Keratinocyte (primary cell): Measurements from ENCODE around the gene CD68. TPM values are rescaled to one million over a fixed set of nuclear protein-coding genes. Genes with fewer than 3 reads are reported as not detected.

Experiments used
- DNase-seq: peaks from one replicate; pipeline ENCODE4 v3.0.0-alpha.2; 2011; ENCODE audit warnings: low read depth, missing footprints, low spot score
- FAIRE-seq: peaks from 2 replicates; lab custom pipeline; 2011; peaks lifted over from hg19 to GRCh38; lab: Jason Lieb, UNC
- H2AFZ ChIP-seq: 2 replicates; pipeline ENCODE4 v1.6.0; 2012; ENCODE audit warnings: low read length, control low read depth, inconsistent platforms; ENCODE audit not compliant: control insufficient read depth
- H3K27ac ChIP-seq: 2 replicates; pipeline ENCODE4 v1.5.1; 2011; ENCODE audit warnings: low read length; ENCODE audit not compliant: control insufficient read depth, insufficient read depth
- H3K27me3 ChIP-seq: 3 replicates; pipeline ENCODE4 v1.6.0; 2011; ENCODE audit warnings: low read length; ENCODE audit not compliant: control insufficient read depth, insufficient read depth; ENCODE audit errors: extremely low read depth
- H3K36me3 ChIP-seq, 2 experiments: 2 replicates in 1 of 2; 3 replicates in 1 of 2; pipeline ENCODE4 v1.5.1; 2011; ENCODE audit warnings: low read length in 2 of 2, mild to moderate bottlenecking in 1 of 2; ENCODE audit not compliant: control insufficient read depth in 2 of 2, insufficient read depth in 2 of 2; ENCODE audit errors: extremely low read depth in 1 of 2
- H3K4me1 ChIP-seq: 3 replicates; pipeline ENCODE4 v1.5.1; 2011; ENCODE audit warnings: low read length; ENCODE audit not compliant: control insufficient read depth, insufficient read depth; ENCODE audit errors: extremely low read depth
- H3K4me2 ChIP-seq: 3 replicates; pipeline ENCODE4 v1.6.0; 2011; ENCODE audit warnings: low read depth, low read length; ENCODE audit not compliant: control insufficient read depth, insufficient read depth; ENCODE audit errors: extremely low read depth
- H3K4me3 ChIP-seq, 3 experiments: fragments of 200-600 bp in 1 of 3; sonication (generic) in 1 of 3; 2 replicates in 2 of 3; 3 replicates in 1 of 3; pipeline ENCODE4 v1.5.1; 2011 to 2016; ENCODE audit warnings: low read length in 3 of 3, mild to moderate bottlenecking in 3 of 3, control low read depth in 2 of 3, inconsistent platforms in 1 of 3, low read depth in 1 of 3, mixed read lengths in 1 of 3, mixed run types in 1 of 3, moderate library complexity in 1 of 3; ENCODE audit not compliant: control insufficient read depth in 2 of 3, insufficient read depth in 2 of 3; ENCODE audit errors: extremely low read depth in 1 of 3
- H3K79me2 ChIP-seq: 2 replicates; pipeline ENCODE4 v1.6.0; 2012; ENCODE audit warnings: low read length; ENCODE audit not compliant: control insufficient read depth, insufficient read depth
- H3K9ac ChIP-seq: 3 replicates; pipeline ENCODE4 v1.6.0; 2011; ENCODE audit warnings: low read length; ENCODE audit not compliant: control insufficient read depth, insufficient read depth; ENCODE audit errors: extremely low read depth
- H3K9me1 ChIP-seq: 3 replicates; pipeline ENCODE4 v1.6.0; 2011; ENCODE audit warnings: low read length; ENCODE audit not compliant: control insufficient read depth, insufficient read depth; ENCODE audit errors: extremely low read depth
- H3K9me3 ChIP-seq: 2 replicates; pipeline ENCODE4 v1.5.1; 2012; ENCODE audit warnings: low read depth, low read length; ENCODE audit not compliant: control insufficient read depth
- H4K20me1 ChIP-seq: 3 replicates; pipeline ENCODE4 v1.6.0; 2011; ENCODE audit warnings: low read length; ENCODE audit not compliant: control insufficient read depth, insufficient read depth; ENCODE audit errors: extremely low read depth
- CTCF ChIP-seq, 3 experiments: IDR thresholded peaks in 1 of 3; conservative IDR thresholded peaks in 1 of 3; optimal IDR thresholded peaks in 1 of 3; 2 replicates in 2 of 3; 3 replicates in 1 of 3; pipeline versions ENCODE3 to v1.5.1; 2011; ENCODE audit warnings: low read length in 3 of 3, mild to moderate bottlenecking in 3 of 3, moderate library complexity in 2 of 3, control low read depth in 1 of 3, inconsistent platforms in 1 of 3; ENCODE audit not compliant: insufficient read depth in 2 of 3; ENCODE audit errors: extremely low read depth in 1 of 3
- EZH2 ChIP-seq: IDR thresholded peaks from one replicate; pipeline ENCODE4 v1.6.1; 2012; ENCODE audit warnings: inconsistent platforms, mild to moderate bottlenecking, low read length, moderate library complexity
- dilution Hi-C: fragments of 300-500 bp; cut with MboI; formaldehyde crosslinking; loops from one replicate; pipeline ENCODE4 v1.7.0; 2020; ENCODE audit warnings: low sequenced_read_pairs; ENCODE audit not compliant: extremely low pct_ligation_motif_present
- polyA plus RNA-seq, 5 experiments: library from polyadenylated mRNA; depleted of rRNA in 3 of 5; stranded (reverse) in 3 of 5; stranded (forward) in 1 of 5; unstranded in 1 of 5; fragments of >200 nt; gene quantifications; 1 replicate in 1 of 5; 2 replicates in 3 of 5; 3 replicates in 1 of 5; pipeline versions ENCODE4 v1.2.1 to v1.2.3, GENCODE V29; 2011 to 2012; ENCODE audit warnings: missing spikeins in 2 of 5, low read depth in 1 of 5, low replicate concordance in 1 of 5

The CD68 gene
- polyA plus RNA-seq, 1 donor (not counting 4 experiments of a cell fraction or from before 2014, with no cell fraction given), result 14.0 TPM

- Histone ChIP-seq H3K27ac (peak overlapping the region; percentile 93), H3K4me3 (peak overlapping the region; percentile 85 to 96 (median 91)), H3K4me2 (no peak overlapping the region), H2AFZ (no peak overlapping the region), H3K36me3 (peaks cover 45 to 59% of the 10 kb centered on the region in 2 experiments), H3K9ac (peak overlapping the region; percentile 98), H3K9me1 (no peaks in the 10 kb centered on the region), H4K20me1 (peaks cover 39% of the 10 kb centered on the region), H3K4me1 (peaks cover 33% of the 10 kb centered on the region), H3K79me2 (peaks cover 57% of the 10 kb centered on the region), H3K9me3 (no peaks in the 10 kb centered on the region), H3K27me3 (no peaks in the 10 kb centered on the region)
- dilution Hi-C loops, result no loop called here
- peak; percentile 95 for DNase-seq
- no peak for TF ChIP-seq EZH2
- no peak for TF ChIP-seq CTCF (optimal IDR thresholded peaks at IDR 0.05 in 1 of 3, IDR thresholded peaks at IDR 0.05 in 1 of 3, conservative IDR thresholded peaks at IDR 0.05 in 1 of 3; ENCODE audit: extremely low read depth in 1 of 3, insufficient read depth in 2 of 3, low read length in 3 of 3)
- FAIRE-seq, result peak; percentile 94
Observed at GRCh38 chr17:7572588-7573323, 6.7 kb upstream of the CD68 start.

GRCh38 chr17:7573324-7574080 lies 5.9 kb upstream of the CD68 start:
- H2AFZ ChIP-seq, result no peak overlapping the region
- no peak for DNase-seq
- H3K4me3 ChIP-seq, result peak overlapping the region; percentile 85 to 96 (median 91)
- no peaks in the 10 kb centered on the region for H3K9me3 ChIP-seq
- peak overlapping the region; percentile 98 for H3K9ac ChIP-seq
- H3K4me1 ChIP-seq, result peaks cover 33% of the 10 kb centered on the region
- no peak for FAIRE-seq
- H3K27me3 ChIP-seq, result no peaks in the 10 kb centered on the region
- H3K4me2 ChIP-seq, result peak overlapping the region; percentile 88
- H3K9me1 ChIP-seq, result no peaks in the 10 kb centered on the region
- dilution Hi-C loops, result no loop called here
- H3K79me2 ChIP-seq, result peaks cover 59% of the 10 kb centered on the region
- H3K36me3 ChIP-seq, result peaks cover 46 to 64% of the 10 kb centered on the region in 2 experiments
- peak in 1 of 3 experiments; percentile 7 for TF ChIP-seq CTCF (optimal IDR thresholded peaks at IDR 0.05 in 1 of 3, IDR thresholded peaks at IDR 0.05 in 1 of 3, conservative IDR thresholded peaks at IDR 0.05 in 1 of 3; ENCODE audit: extremely low read depth in 1 of 3, insufficient read depth in 2 of 3, low read length in 3 of 3)
- TF ChIP-seq EZH2, result no peak
- H4K20me1 ChIP-seq, result peaks cover 45% of the 10 kb centered on the region
- peak overlapping the region; percentile 93 for H3K27ac ChIP-seq
